Thoracic aorta endothelial cell (primary cell): Measurements from ENCODE around the gene NKAIN1. TPM values are rescaled to one million over a fixed set of nuclear protein-coding genes. Genes with fewer than 3 reads are reported as not detected.

Experiments used
- total RNA-seq: library from RNA; depleted of rRNA; stranded (reverse); fragments of >200 nt; gene quantifications from 2 replicates; pipeline ENCODE4 v1.2.3, GENCODE V29; 2012

Gene NKAIN1
- 0.07 TPM in 1 of 2 replicates, not detected in the other for total RNA-seq

GRCh38 chr1:31239653-31240241 is at the start of gene NKAIN1:
Gene NKAIN1, minus strand, starts transcription at chr1:31239887. Its CDS starts 340 bp downstream, at chr1:31239547.

Other genes starting within 250 kb of the NKAIN1 start
- gene PUM1, start 174.2 kb downstream of the NKAIN1 start, total RNA-seq = 87.9 and 90.8 TPM in 2 replicates
- 130 and 169 TPM in 2 replicates for gene SNRNP40, start 56.9 kb upstream of the NKAIN1 start, total RNA-seq
- gene ZCCHC17, start 57.1 kb upstream of the NKAIN1 start, total RNA-seq = 41.8 and 42.4 TPM in 2 replicates
- not detected in 2 replicates for gene FABP3, start 133.2 kb upstream of the NKAIN1 start, total RNA-seq
- gene SERINC2, start 173.3 kb upstream of the NKAIN1 start, total RNA-seq = 6.0 and 7.0 TPM in 2 replicates